NCI-H345 (cell line): ENCODE results near the gene PDE9A.
"Not testable (repeated sequence)": the region's sequence is repeated elsewhere in the genome, so short reads cannot be mapped to it uniquely, and the experiment has no call there.

Experiments used
- DNase-seq: peaks from one replicate; lab custom pipeline; 2025; lab: John Stamatoyannopoulos, UW

Gene PDE9A

GRCh38 chr21:42708916-42709315, 55.5 kb downstream of the PDE9A start:
- not testable (repeated sequence) for DNase-seq

- DNase-seq, result no peak
Measured at GRCh38 chr21:42711667-42712066, 58.2 kb downstream of the PDE9A start.

GRCh38 chr21:42715427-42715826, 62.0 kb downstream of the PDE9A start:
- not testable (repeated sequence) for DNase-seq

GRCh38 chr21:42716074-42716473, 62.7 kb downstream of the PDE9A start:
- no peak for DNase-seq

GRCh38 chr21:42720484-42720883, 67.1 kb downstream of the PDE9A start:
- DNase-seq, result not testable (repeated sequence)

- no peak for DNase-seq
Measured at GRCh38 chr21:42721341-42721824, 68.0 kb downstream of the PDE9A start.

- no peak for DNase-seq
Measured at GRCh38 chr21:42722153-42722552, 68.7 kb downstream of the PDE9A start.

- no peak for DNase-seq
Measured at GRCh38 chr21:42722808-42723473, 69.5 kb downstream of the PDE9A start.

GRCh38 chr21:42724226-42724920, 71.0 kb downstream of the PDE9A start:
- no peak for DNase-seq

- no peak for DNase-seq
Measured at GRCh38 chr21:42725416-42725930, 72.1 kb downstream of the PDE9A start.

GRCh38 chr21:42731264-42732032, 78.0 kb downstream of the PDE9A start:
- no peak for DNase-seq

- no peak for DNase-seq
Measured at GRCh38 chr21:42732033-42732410, 78.6 kb downstream of the PDE9A start.

- DNase-seq, result no peak
Measured at GRCh38 chr21:42733037-42733627, 79.7 kb downstream of the PDE9A start.

GRCh38 chr21:42733874-42734273, 80.5 kb downstream of the PDE9A start:
- DNase-seq, result no peak

- no peak for DNase-seq
Measured at GRCh38 chr21:42734323-42734971, 81.0 kb downstream of the PDE9A start.

GRCh38 chr21:42735061-42735460, 81.6 kb downstream of the PDE9A start:
- DNase-seq, result no peak

GRCh38 chr21:42735944-42736343, 82.5 kb downstream of the PDE9A start:
- no peak for DNase-seq

- no peak for DNase-seq
Measured at GRCh38 chr21:42736646-42737350, 83.4 kb downstream of the PDE9A start.

- DNase-seq, result no peak
Measured at GRCh38 chr21:42737951-42738590, 84.7 kb downstream of the PDE9A start.
